Measurements from ENCODE around the gene SRPK2. TPM values are rescaled to one million over a fixed set of nuclear protein-coding genes. Genes with fewer than 3 reads are reported as not detected.

SRPK2 gene
- total RNA-seq, 1 experiment from 2014 or later = 59.8 TPM

- no peak overlapping the region for H3K4me3 ChIP-seq (ENCODE audit: low read depth, low read length, poor library complexity, severe bottlenecking)
- POLR2A ChIA-PET (ENCODE audit: low non-redundant PET) = no interaction called here
- intact Hi-C loops (cut with micrococcal nuclease; ENCODE audit: unreplicated experiment) = loop anchor here (5.0 kb wide), 1 partner anchor 196 kb away; no protein-coding TSS in a partner anchor
- no peaks in the 10 kb centered on the region for H3K27me3 ChIP-seq (replicated peaks; ENCODE audit: insufficient read depth, low read depth, low read length, poor library complexity)
- peaks cover 13% of the 10 kb centered on the region for H3K36me3 ChIP-seq (ENCODE audit: insufficient read depth, low read length, poor library complexity, severe bottlenecking)
- peak; percentile 66 for DNase-seq (ENCODE audit: low spot score)
- H3K4me1 ChIP-seq (ENCODE audit: insufficient read depth, low read length, poor library complexity, severe bottlenecking) = no peaks in the 10 kb centered on the region
- TF ChIP-seq, protein P1, sequence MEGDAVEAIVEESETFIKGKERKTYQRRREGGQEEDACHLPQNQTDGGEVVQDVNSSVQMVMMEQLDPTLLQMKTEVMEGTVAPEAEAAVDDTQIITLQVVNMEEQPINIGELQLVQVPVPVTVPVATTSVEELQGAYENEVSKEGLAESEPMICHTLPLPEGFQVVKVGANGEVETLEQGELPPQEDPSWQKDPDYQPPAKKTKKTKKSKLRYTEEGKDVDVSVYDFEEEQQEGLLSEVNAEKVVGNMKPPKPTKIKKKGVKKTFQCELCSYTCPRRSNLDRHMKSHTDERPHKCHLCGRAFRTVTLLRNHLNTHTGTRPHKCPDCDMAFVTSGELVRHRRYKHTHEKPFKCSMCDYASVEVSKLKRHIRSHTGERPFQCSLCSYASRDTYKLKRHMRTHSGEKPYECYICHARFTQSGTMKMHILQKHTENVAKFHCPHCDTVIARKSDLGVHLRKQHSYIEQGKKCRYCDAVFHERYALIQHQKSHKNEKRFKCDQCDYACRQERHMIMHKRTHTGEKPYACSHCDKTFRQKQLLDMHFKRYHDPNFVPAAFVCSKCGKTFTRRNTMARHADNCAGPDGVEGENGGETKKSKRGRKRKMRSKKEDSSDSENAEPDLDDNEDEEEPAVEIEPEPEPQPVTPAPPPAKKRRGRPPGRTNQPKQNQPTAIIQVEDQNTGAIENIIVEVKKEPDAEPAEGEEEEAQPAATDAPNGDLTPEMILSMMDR (conservative IDR thresholded peaks at IDR 0.05; ENCODE audit: low read depth, low read length) = peak; percentile 65
- no peak for TF ChIP-seq EZH2 (IDR thresholded peaks at IDR 0.05; ENCODE audit: borderline replicate concordance, low read depth, low read length, poor library complexity, severe bottlenecking)
- H3K27ac ChIP-seq (ENCODE audit: low read depth, low read length, poor library complexity, severe bottlenecking) = no peak overlapping the region
- CTCF ChIA-PET = interaction anchor here (0.5 kb wide), 1 partner anchor 62 kb away, joined by 3 read pairs; no protein-coding TSS in a partner anchor
- no TSS peak for BruUV-seq (replicated peaks)
- H3K9me3 ChIP-seq (ENCODE audit: low read depth, low read length, poor library complexity, severe bottlenecking) = no peaks in the 10 kb centered on the region
Observed at GRCh38 chr7:105141068-105141467, 247.7 kb downstream of the SRPK2 start.

DNA sequence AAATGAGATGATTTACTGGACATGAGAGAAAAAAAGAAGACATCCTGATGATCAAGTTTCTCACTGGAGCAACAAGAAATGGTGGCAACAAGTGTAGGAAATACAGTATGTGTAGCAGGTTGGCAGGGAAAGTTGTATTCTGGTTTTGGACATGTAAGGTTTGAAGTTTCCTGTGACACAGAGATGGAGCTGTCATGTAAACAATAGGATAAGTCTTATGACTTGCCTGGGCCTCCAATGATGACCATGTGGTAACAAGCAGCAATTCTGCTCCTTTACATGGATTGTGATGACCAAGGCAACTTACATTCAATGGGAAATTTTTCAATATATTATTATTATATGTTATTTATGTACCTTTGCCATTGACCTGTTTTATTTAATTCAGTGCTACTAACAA, 249.3 kb downstream of the SRPK2 start:
- H3K4me1 ChIP-seq (ENCODE audit: insufficient read depth, low read length, poor library complexity, severe bottlenecking) = no peaks in the 10 kb centered on the region
- no peak overlapping the region for H3K27ac ChIP-seq (ENCODE audit: low read depth, low read length, poor library complexity, severe bottlenecking)
- BruUV-seq (replicated peaks) = no TSS peak
- H3K27me3 ChIP-seq (replicated peaks; ENCODE audit: insufficient read depth, low read depth, low read length, poor library complexity) = no peaks in the 10 kb centered on the region
- ChIA-PET CTCF (no interaction called here), POLR2A (ENCODE audit: low non-redundant PET) (no interaction called here)
- no peaks in the 10 kb centered on the region for H3K9me3 ChIP-seq (ENCODE audit: low read depth, low read length, poor library complexity, severe bottlenecking)
- H3K36me3 ChIP-seq (ENCODE audit: insufficient read depth, low read length, poor library complexity, severe bottlenecking) = peaks cover 16% of the 10 kb centered on the region
- no peak for DNase-seq (ENCODE audit: low spot score)
- intact Hi-C loops (cut with micrococcal nuclease; ENCODE audit: unreplicated experiment) = loop anchor here (10.0 kb wide), 1 partner anchor 905 kb away; no protein-coding TSS in a partner anchor
- TF ChIP-seq EZH2 (IDR thresholded peaks at IDR 0.05; ENCODE audit: borderline replicate concordance, low read depth, low read length, poor library complexity, severe bottlenecking) = no peak
- TF ChIP-seq, protein P1 (conservative IDR thresholded peaks at IDR 0.05; ENCODE audit: low read depth, low read length) = no peak
- H3K4me3 ChIP-seq (ENCODE audit: low read depth, low read length, poor library complexity, severe bottlenecking) = no peak overlapping the region

- no peaks in the 10 kb centered on the region for H3K27me3 ChIP-seq (replicated peaks; ENCODE audit: insufficient read depth, low read depth, low read length, poor library complexity)
- H3K36me3 ChIP-seq (ENCODE audit: insufficient read depth, low read length, poor library complexity, severe bottlenecking) = peaks cover 17% of the 10 kb centered on the region
- H3K9me3 ChIP-seq (ENCODE audit: low read depth, low read length, poor library complexity, severe bottlenecking) = no peaks in the 10 kb centered on the region
- no TSS peak for BruUV-seq (replicated peaks)
- H3K4me1 ChIP-seq (ENCODE audit: insufficient read depth, low read length, poor library complexity, severe bottlenecking) = no peaks in the 10 kb centered on the region
- DNase-seq (ENCODE audit: low spot score) = no peak
- CTCF ChIA-PET = no interaction called here
- intact Hi-C loops (cut with micrococcal nuclease; ENCODE audit: unreplicated experiment) = loop anchor here (10.0 kb wide), 1 partner anchor 907 kb away; no protein-coding TSS in a partner anchor
- TF ChIP-seq, protein P1 (conservative IDR thresholded peaks at IDR 0.05; ENCODE audit: low read depth, low read length) = no peak
- TF ChIP-seq EZH2 (IDR thresholded peaks at IDR 0.05; ENCODE audit: borderline replicate concordance, low read depth, low read length, poor library complexity, severe bottlenecking) = no peak
- H3K27ac ChIP-seq (ENCODE audit: low read depth, low read length, poor library complexity, severe bottlenecking) = no peak overlapping the region
- POLR2A ChIA-PET (ENCODE audit: low non-redundant PET) = no interaction called here
- no peak overlapping the region for H3K4me3 ChIP-seq (ENCODE audit: low read depth, low read length, poor library complexity, severe bottlenecking)
Observed at GRCh38 chr7:105137898-105138297, 250.8 kb downstream of the SRPK2 start.
